ENCODE measurements around the gene MAGEB4. TPM values are rescaled to one million over a fixed set of nuclear protein-coding genes. Genes with fewer than 3 reads are reported as not detected.

MAGEB4 gene
- total RNA-seq, 1 experiment from 2014 or later, result not detected

DNA sequence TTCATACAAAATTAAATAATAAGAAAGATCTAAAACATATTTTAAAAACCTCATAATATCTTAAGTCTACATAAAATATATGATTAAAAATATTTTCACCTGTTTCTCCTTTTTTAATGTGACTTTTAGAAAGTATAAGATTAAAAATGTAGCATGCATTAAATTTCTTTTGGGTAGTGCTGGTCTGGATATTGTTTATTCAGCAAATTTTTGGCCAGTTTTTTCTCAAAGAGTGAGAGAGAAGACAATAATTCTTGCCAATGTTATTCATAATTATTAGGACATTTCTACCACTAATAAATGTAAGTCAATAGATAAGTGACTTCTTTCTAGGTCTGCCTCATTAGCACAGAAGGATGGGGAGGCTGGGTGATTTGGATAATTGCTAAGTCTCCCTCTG, 19.2 kb downstream of the MAGEB4 start:
- no peaks in the 10 kb centered on the region for H4K20me1 ChIP-seq (ENCODE audit: insufficient read depth)
- ChIA-PET POLR2A (no interaction called here), CTCF (no interaction called here), RAD21 (ENCODE audit: low non-redundant PET in 1 of 2, low total read pairs in 2 of 2, uncharacterized antibody in 2 of 2, unreplicated experiment in 2 of 2) (no interaction called here)
- H3K9me2 ChIP-seq (ENCODE audit: insufficient read depth), result no peaks in the 10 kb centered on the region
- H3K27ac ChIP-seq (ENCODE audit: low read depth, low read length), result no peak overlapping the region
- H3K4me1 ChIP-seq (ENCODE audit: control insufficient read depth in 1 of 2, insufficient read depth in 2 of 2, low read length in 2 of 2), result no peaks in the 10 kb centered on the region
- DNase-seq (ENCODE audit: low read depth, low spot score), result no peak
- TF ChIP-seq CBX3 (IDR thresholded peaks at IDR 0.05; ENCODE audit: low read depth) (no peak), EGR1 (IDR thresholded peaks at IDR 0.05; ENCODE audit: low read depth) (no peak), TCF7L2 (IDR thresholded peaks at IDR 0.05; ENCODE audit: borderline replicate concordance, extremely low read depth, insufficient read depth, insufficient read length) (no peak), RAD21 (IDR thresholded peaks at IDR 0.05; ENCODE audit: low read depth) (no peak), YY1 (IDR thresholded peaks at IDR 0.05; ENCODE audit: extremely low read depth, insufficient replicate concordance, low read depth, low read length) (no peak), SIN3A (IDR thresholded peaks at IDR 0.05; ENCODE audit: low read depth) (no peak), SRF (IDR thresholded peaks at IDR 0.05; ENCODE audit: low read depth) (no peak)
- TF ChIP-seq, protein P1, sequence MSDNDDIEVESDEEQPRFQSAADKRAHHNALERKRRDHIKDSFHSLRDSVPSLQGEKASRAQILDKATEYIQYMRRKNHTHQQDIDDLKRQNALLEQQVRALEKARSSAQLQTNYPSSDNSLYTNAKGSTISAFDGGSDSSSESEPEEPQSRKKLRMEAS (IDR thresholded peaks at IDR 0.05), result no peak
- TF ChIP-seq, protein P2, sequence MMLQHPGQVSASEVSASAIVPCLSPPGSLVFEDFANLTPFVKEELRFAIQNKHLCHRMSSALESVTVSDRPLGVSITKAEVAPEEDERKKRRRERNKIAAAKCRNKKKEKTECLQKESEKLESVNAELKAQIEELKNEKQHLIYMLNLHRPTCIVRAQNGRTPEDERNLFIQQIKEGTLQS (IDR thresholded peaks at IDR 0.05), result no peak
- H3K4me3 ChIP-seq (replicated peaks in 1 of 2; ENCODE audit: low read depth in 1 of 2, low read length in 2 of 2), result no peak overlapping the region
- intact Hi-C loops (cut with micrococcal nuclease), result no loop called here
- H3K9ac ChIP-seq (ENCODE audit: low read length), result no peak overlapping the region
- no peaks in the 10 kb centered on the region for H3K79me2 ChIP-seq (ENCODE audit: insufficient read depth, low read length)
- no peak overlapping the region for H2AFZ ChIP-seq (ENCODE audit: low read depth, low read length, poor library complexity, severe bottlenecking)
- no TSS peak for BruUV-seq (replicated peaks)
- ATAC-seq, result no peak
- H3K4me2 ChIP-seq (ENCODE audit: low read length), result no peak overlapping the region
- no peaks in the 10 kb centered on the region for H3K27me3 ChIP-seq (ENCODE audit: insufficient read depth, low read length)
- H3K9me3 ChIP-seq (ENCODE audit: control insufficient read depth in 1 of 2, insufficient read depth in 1 of 2, low read depth in 1 of 2, low read length in 2 of 2), result no peaks in the 10 kb centered on the region
- no peaks in the 10 kb centered on the region for H3K36me3 ChIP-seq (ENCODE audit: control insufficient read depth in 1 of 2, insufficient read depth in 2 of 2, low read length in 2 of 2)

DNA sequence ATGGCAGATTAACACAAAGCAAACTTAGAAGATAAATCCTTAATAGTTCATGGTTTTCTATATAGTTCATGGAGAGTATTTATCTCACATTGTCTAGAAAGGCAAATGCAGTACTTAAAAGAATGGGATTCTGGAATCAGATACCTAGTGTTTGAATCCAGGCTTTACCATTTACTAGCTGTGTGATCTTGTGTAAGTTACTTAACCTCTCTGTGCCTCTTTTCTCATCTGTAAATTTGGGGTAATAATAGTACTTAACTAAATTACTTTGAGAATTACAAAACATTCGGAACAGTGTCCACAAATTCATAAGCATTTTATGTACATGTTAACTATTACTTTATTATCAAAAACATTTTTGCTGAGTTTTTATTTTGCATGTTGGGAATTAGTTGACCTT, 21.0 kb downstream of the MAGEB4 start:
- no peaks in the 10 kb centered on the region for H3K79me2 ChIP-seq (ENCODE audit: insufficient read depth, low read length)
- H2AFZ ChIP-seq (ENCODE audit: low read depth, low read length, poor library complexity, severe bottlenecking), result no peak overlapping the region
- intact Hi-C loops (cut with micrococcal nuclease), result no loop called here
- H3K27me3 ChIP-seq (ENCODE audit: insufficient read depth, low read length), result no peaks in the 10 kb centered on the region
- TF ChIP-seq JUND (IDR thresholded peaks at IDR 0.05), result no peak
- no peak overlapping the region for H3K27ac ChIP-seq (ENCODE audit: low read depth, low read length)
- H3K9ac ChIP-seq (ENCODE audit: low read length), result no peak overlapping the region
- ChIA-PET RAD21 (ENCODE audit: low non-redundant PET in 1 of 2, low total read pairs in 2 of 2, uncharacterized antibody in 2 of 2, unreplicated experiment in 2 of 2) (no interaction called here), POLR2A (no interaction called here), CTCF (no interaction called here)
- BruUV-seq (replicated peaks), result no TSS peak
- H3K9me3 ChIP-seq (ENCODE audit: control insufficient read depth in 1 of 2, insufficient read depth in 1 of 2, low read depth in 1 of 2, low read length in 2 of 2), result no peaks in the 10 kb centered on the region
- H4K20me1 ChIP-seq (ENCODE audit: insufficient read depth), result no peaks in the 10 kb centered on the region
- H3K9me2 ChIP-seq (ENCODE audit: insufficient read depth), result no peaks in the 10 kb centered on the region
- ATAC-seq, result no peak
- no peak overlapping the region for H3K4me3 ChIP-seq (replicated peaks in 1 of 2; ENCODE audit: low read depth in 1 of 2, low read length in 2 of 2)
- DNase-seq (ENCODE audit: low read depth, low spot score), result no peak
- H3K4me1 ChIP-seq (ENCODE audit: control insufficient read depth in 1 of 2, insufficient read depth in 2 of 2, low read length in 2 of 2), result no peaks in the 10 kb centered on the region
- no peaks in the 10 kb centered on the region for H3K36me3 ChIP-seq (ENCODE audit: control insufficient read depth in 1 of 2, insufficient read depth in 2 of 2, low read length in 2 of 2)
- H3K4me2 ChIP-seq (ENCODE audit: low read length), result no peak overlapping the region
